HCT116 (cell line): ENCODE results near the gene NBAS.

Source experiments
- CEBPB ChIP-seq: IDR thresholded peaks from 2 replicates; pipeline ENCODE4 v1.6.1; 2012; ENCODE audit warnings: low read depth
- EZH2 ChIP-seq: fragments of 200-600 bp; sonication (generic); IDR thresholded peaks from 2 replicates; pipeline ENCODE4 v1.6.1; 2017; ENCODE audit warnings: antibody characterized with exemption, mixed run types
- EZH2phosphoT487 ChIP-seq: fragments of 200-600 bp; IDR thresholded peaks from 2 replicates; pipeline ENCODE4 v1.6.1; 2018; ENCODE audit warnings: antibody characterized with exemption, borderline replicate concordance
- MAX ChIP-seq: IDR thresholded peaks from 2 replicates; pipeline ENCODE4 v1.6.1; 2012
- POLR2A ChIP-seq: IDR thresholded peaks from 2 replicates; pipeline ENCODE4 v1.7.0; 2011; ENCODE audit warnings: borderline replicate concordance; ENCODE audit not compliant: insufficient read depth, insufficient read length; ENCODE audit errors: extremely low read depth
- POLR2AphosphoS5 ChIP-seq: IDR thresholded peaks from 2 replicates; pipeline ENCODE4 v1.6.1; 2011; ENCODE audit warnings: mild to moderate bottlenecking, low read depth, low read length, moderate library complexity
- RAD21 ChIP-seq: IDR thresholded peaks from 2 replicates; pipeline ENCODE4 v1.6.1; 2012; ENCODE audit warnings: low read depth, mild to moderate bottlenecking
- SRF ChIP-seq: IDR thresholded peaks from 2 replicates; pipeline ENCODE4 v1.6.1; 2012; ENCODE audit warnings: low read depth
- TCF7L2 ChIP-seq: IDR thresholded peaks from 2 replicates; pipeline ENCODE4 v1.7.0; 2011; ENCODE audit warnings: borderline replicate concordance, inconsistent platforms; ENCODE audit not compliant: insufficient read depth, insufficient read length; ENCODE audit errors: extremely low read depth
- ZBTB33 ChIP-seq: IDR thresholded peaks from 2 replicates; pipeline ENCODE4 v1.6.1; 2011; ENCODE audit warnings: mild to moderate bottlenecking, low read length, moderate library complexity; ENCODE audit not compliant: insufficient replicate concordance; ENCODE audit errors: extremely low read depth
- ZNF274 ChIP-seq: fragments of 200-500 bp; sonication (Bioruptor generic); IDR thresholded peaks from 2 replicates; pipeline ENCODE4 v1.6.1; 2014; ENCODE audit warnings: mild to moderate bottlenecking, low read depth, low read length, inconsistent platforms
- TF ChIP-seq, protein P1 (sequence below), 3 experiments: fragments of 200-600 bp in 1 of 3; sonication (generic) in 1 of 3; IDR thresholded peaks in 2 of 3; conservative IDR thresholded peaks in 1 of 3; 2 replicates each; pipeline ENCODE4 v1.5.1; 2012 to 2017; ENCODE audit warnings: low read depth in 2 of 3, low read length in 2 of 3, antibody characterized with exemption in 1 of 3, borderline replicate concordance in 1 of 3, control low read depth in 1 of 3, mild to moderate bottlenecking in 1 of 3, mixed read lengths in 1 of 3, mixed run types in 1 of 3, moderate library complexity in 1 of 3; ENCODE audit not compliant: insufficient read depth in 1 of 3

DNA sequence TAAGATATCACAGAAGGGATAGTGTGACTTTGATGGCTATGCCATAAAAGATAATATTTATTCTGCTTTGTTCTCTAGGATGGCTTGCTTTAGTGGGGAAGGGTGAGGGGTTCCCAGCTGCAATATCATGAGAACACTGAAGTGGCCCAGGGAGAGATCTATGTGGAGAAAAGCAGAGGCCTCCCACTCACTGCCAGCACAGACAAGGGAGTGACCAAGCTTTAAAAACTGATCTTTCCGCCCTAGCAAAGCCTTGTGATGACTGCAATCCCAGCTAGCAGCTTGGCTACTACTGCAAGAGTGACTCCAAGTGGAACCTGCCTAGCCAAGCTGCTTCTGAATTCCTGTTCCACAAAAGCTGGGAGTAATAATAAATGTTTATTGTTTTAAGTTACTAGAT, 22.7 kb upstream of the NBAS start:
- TF ChIP-seq TCF7L2: no peak
- TF ChIP-seq, protein P1, sequence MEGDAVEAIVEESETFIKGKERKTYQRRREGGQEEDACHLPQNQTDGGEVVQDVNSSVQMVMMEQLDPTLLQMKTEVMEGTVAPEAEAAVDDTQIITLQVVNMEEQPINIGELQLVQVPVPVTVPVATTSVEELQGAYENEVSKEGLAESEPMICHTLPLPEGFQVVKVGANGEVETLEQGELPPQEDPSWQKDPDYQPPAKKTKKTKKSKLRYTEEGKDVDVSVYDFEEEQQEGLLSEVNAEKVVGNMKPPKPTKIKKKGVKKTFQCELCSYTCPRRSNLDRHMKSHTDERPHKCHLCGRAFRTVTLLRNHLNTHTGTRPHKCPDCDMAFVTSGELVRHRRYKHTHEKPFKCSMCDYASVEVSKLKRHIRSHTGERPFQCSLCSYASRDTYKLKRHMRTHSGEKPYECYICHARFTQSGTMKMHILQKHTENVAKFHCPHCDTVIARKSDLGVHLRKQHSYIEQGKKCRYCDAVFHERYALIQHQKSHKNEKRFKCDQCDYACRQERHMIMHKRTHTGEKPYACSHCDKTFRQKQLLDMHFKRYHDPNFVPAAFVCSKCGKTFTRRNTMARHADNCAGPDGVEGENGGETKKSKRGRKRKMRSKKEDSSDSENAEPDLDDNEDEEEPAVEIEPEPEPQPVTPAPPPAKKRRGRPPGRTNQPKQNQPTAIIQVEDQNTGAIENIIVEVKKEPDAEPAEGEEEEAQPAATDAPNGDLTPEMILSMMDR (IDR thresholded peaks at IDR 0.05 in 2 of 3, conservative IDR thresholded peaks at IDR 0.05 in 1 of 3; ENCODE audit: borderline replicate concordance in 1 of 3, insufficient read depth in 1 of 3, low read depth in 2 of 3, low read length in 2 of 3): no peak
- TF ChIP-seq POLR2AphosphoS5: no peak
- TF ChIP-seq POLR2A: no peak
- TF ChIP-seq CEBPB: no peak
- no peak for TF ChIP-seq EZH2phosphoT487
- no peak for TF ChIP-seq ZBTB33
- no peak for TF ChIP-seq EZH2
- no peak for TF ChIP-seq SRF
- no peak for TF ChIP-seq MAX
- TF ChIP-seq ZNF274: no peak
- TF ChIP-seq RAD21: no peak
